ENCODE measurements around the gene CTNND1. TPM values are rescaled to one million over a fixed set of nuclear protein-coding genes. Genes with fewer than 3 reads are reported as not detected.

The CTNND1 gene
- total RNA-seq, 4 donors from 2014 or later = 178 to 238 (median 202) TPM

- H3K4me3 ChIP-seq (replicated peaks in 1 of 3) = no peak overlapping the region
- WGBS, 2 donors = 51 to 65% methylated on average over 1 of the region's 1 CpG
- intact Hi-C loops (cut with DNase I) = no loop called here
These were observed 81.3 kb downstream of the CTNND1 start for GRCh38 chr11:57842873-57843272.

GRCh38 chr11:57867966-57868365 is 106.4 kb downstream of the CTNND1 start:
- TF ChIP-seq POLR2A (IDR thresholded peaks at IDR 0.05) (no peak), CTCF (IDR thresholded peaks at IDR 0.05) (no peak)
- H3K4me3 ChIP-seq (replicated peaks in 1 of 3) = no peak overlapping the region
- no peaks in the 10 kb centered on the region for H3K27me3 ChIP-seq
- no peak for DNase-seq
- no peak overlapping the region for H3K27ac ChIP-seq
- no peaks in the 10 kb centered on the region for H3K4me1 ChIP-seq
- no peaks in the 10 kb centered on the region for H3K9me3 ChIP-seq
- intact Hi-C loops (cut with DNase I) = no loop called here
- no peaks in the 10 kb centered on the region for H3K36me3 ChIP-seq

More at GRCh38 chr11:57842873-57843272, 81.3 kb downstream of the CTNND1 start:
- Histone ChIP-seq H3K27ac (no peak overlapping the region), H3K4me1 (no peaks in the 10 kb centered on the region), H3K27me3 (no peaks in the 10 kb centered on the region), H3K36me3 (no peaks in the 10 kb centered on the region), H3K9me3 (no peaks in the 10 kb centered on the region)
- no peak for DNase-seq
- TF ChIP-seq CTCF (IDR thresholded peaks at IDR 0.05) = no peak
- TF ChIP-seq POLR2A (IDR thresholded peaks at IDR 0.05) = no peak

- H3K9me3 ChIP-seq = no peaks in the 10 kb centered on the region
- intact Hi-C loops (cut with DNase I) = no loop called here
- H3K4me3 ChIP-seq (replicated peaks in 1 of 3) = no peak overlapping the region
- H3K36me3 ChIP-seq = no peaks in the 10 kb centered on the region
- H3K27me3 ChIP-seq = no peaks in the 10 kb centered on the region
- 86 to 93% methylated on average over 2 of the region's 2 CpGs for WGBS, 2 donors
- no peak overlapping the region for H3K27ac ChIP-seq
- no peak for DNase-seq
- H3K4me1 ChIP-seq = no peaks in the 10 kb centered on the region
- TF ChIP-seq CTCF (IDR thresholded peaks at IDR 0.05) = no peak
- no peak for TF ChIP-seq POLR2A (IDR thresholded peaks at IDR 0.05)
These were observed 106.9 kb downstream of the CTNND1 start for GRCh38 chr11:57868491-57868890.

Small RNA genes within 50 kb of the gene (small RNA-seq; reads per million reads assigned to genes)
- gene AP001931.1 = not detected
- gene TMX2-CTNND1 = not detected

Other genes with a start within 250 kb of the CTNND1 start
- gene SLC43A1, start 246.1 kb upstream of the CTNND1 start, total RNA-seq = 10 to 100 TPM; 20.3 to 64.1 (median 28.8) TPM
- gene TIMM10, start 231.0 kb upstream of the CTNND1 start, total RNA-seq = 10 to 100 TPM; 29.8 to 43.7 (median 37.4) TPM
- gene SMTNL1, start 224.2 kb upstream of the CTNND1 start, total RNA-seq = not detected
- 10 to 100 TPM; 30.8 to 41.7 (median 38.8) TPM for gene UBE2L6, start 194.1 kb upstream of the CTNND1 start, total RNA-seq
- gene SERPING1, start 164.1 kb upstream of the CTNND1 start, total RNA-seq = 100 to 1,000 TPM; 107 to 343 (median 196) TPM
- 1 to 10 TPM in 2 of 4 donors, not detected in 2; 1.1 to 1.7 TPM for gene YPEL4, start 111.9 kb upstream of the CTNND1 start, total RNA-seq
- 10 to 100 TPM; 10.7 to 15.9 (median 14.1) TPM for gene CLP1, start 104.0 kb upstream of the CTNND1 start, total RNA-seq
- 10 to 100 TPM; 55.5 to 77.5 (median 71.6) TPM for gene ZDHHC5, start 93.7 kb upstream of the CTNND1 start, total RNA-seq
- gene MED19, start 49.6 kb upstream of the CTNND1 start, total RNA-seq = 10 to 100 TPM; 24.6 to 38.1 (median 35.6) TPM
- 100 to 1,000 TPM in 1 of 4 donors, 10 to 100 TPM in 3; 85.3 to 127 (median 92.4) TPM for gene TMX2, start 49.2 kb upstream of the CTNND1 start, total RNA-seq
- gene SELENOH, start 20.3 kb upstream of the CTNND1 start, total RNA-seq = 100 to 1,000 TPM; 130 to 271 (median 169) TPM
- not detected for gene BTBD18, start 10.0 kb upstream of the CTNND1 start, total RNA-seq